HepG2 (cell line): ENCODE measurements around the gene YY1. TPM values are rescaled to one million over a fixed set of nuclear protein-coding genes. Genes with fewer than 3 reads are reported as not detected.

ENCODE experiments used
- ARHGAP35 ChIP-seq: sonication (generic); formaldehyde crosslinking; IDR thresholded peaks from 2 replicates; pipeline ENCODE4 v1.9.0; 2022; ENCODE audit warnings: mild to moderate bottlenecking, inconsistent platforms, moderate library complexity, missing genetic modification reagents, borderline replicate concordance
- FOXK2 ChIP-seq: fragments of 450-650 bp; IDR thresholded peaks from 2 replicates; pipeline ENCODE4 v1.6.1; 2016
- GFI1 ChIP-seq: sonication (generic); formaldehyde crosslinking; IDR thresholded peaks from 2 replicates; pipeline ENCODE4 v1.5.0; 2020; ENCODE audit warnings: missing genetic modification reagents, mild to moderate bottlenecking, borderline replicate concordance
- GTF2F1 ChIP-seq: fragments of 150-350 bp; IDR thresholded peaks from 2 replicates; pipeline ENCODE4 v1.6.1; 2014; ENCODE audit warnings: low read length
- HIVEP1 ChIP-seq: sonication (generic); formaldehyde crosslinking; IDR thresholded peaks from 2 replicates; pipeline ENCODE4 v1.4.0; 2020; ENCODE audit warnings: mild to moderate bottlenecking, missing genetic modification reagents
- HNRNPH1 ChIP-seq: fragments of 200-400 bp; formaldehyde crosslinking; optimal IDR thresholded peaks from 2 replicates; pipeline ENCODE3; 2017; ENCODE audit warnings: mild to moderate bottlenecking, low read depth, low read length
- HOXA9 ChIP-seq: sonication (generic); formaldehyde crosslinking; IDR thresholded peaks from 2 replicates; pipeline ENCODE4 v1.8.1; 2022; ENCODE audit warnings: missing genetic modification reagents, mild to moderate bottlenecking, moderate library complexity, borderline replicate concordance
- IRF2 ChIP-seq: IDR thresholded peaks from 2 replicates; pipeline ENCODE4 v1.6.1; 2018; ENCODE audit warnings: missing genetic modification reagents, missing compliant biosample characterization
- MBD4 ChIP-seq: IDR thresholded peaks from 2 replicates; pipeline ENCODE4 v1.6.1; 2012; ENCODE audit warnings: low read length, inconsistent platforms, borderline replicate concordance
- MIXL1 ChIP-seq: IDR thresholded peaks from 2 replicates; pipeline ENCODE4 v1.6.1; 2016
- NKX3-1 ChIP-seq: sonication (generic); formaldehyde crosslinking; IDR thresholded peaks from 2 replicates; pipeline ENCODE4 v1.5.0; 2020; ENCODE audit warnings: missing genetic modification reagents
- ONECUT2 ChIP-seq: sonication (generic); formaldehyde crosslinking; IDR thresholded peaks from 2 replicates; pipeline ENCODE4 v1.4.0; 2020; ENCODE audit warnings: missing genetic modification reagents
- SETDB1 ChIP-seq: sonication (generic); formaldehyde crosslinking; IDR thresholded peaks from 2 replicates; pipeline ENCODE4 v1.5.1; 2020; ENCODE audit warnings: missing genetic modification reagents, mild to moderate bottlenecking, borderline replicate concordance
- SIN3B ChIP-seq: fragments of 150-350 bp; IDR thresholded peaks from 2 replicates; pipeline ENCODE4 v1.6.1; 2014; ENCODE audit warnings: low read length
- SUZ12 ChIP-seq: fragments of 150-350 bp; IDR thresholded peaks from 2 replicates; pipeline ENCODE4 v1.6.1; 2014; ENCODE audit warnings: low read depth, low read length
- TBX2 ChIP-seq: sonication (generic); formaldehyde crosslinking; IDR thresholded peaks from 2 replicates; pipeline ENCODE4 v1.5.0; 2020; ENCODE audit warnings: missing genetic modification reagents, mild to moderate bottlenecking, borderline replicate concordance
- THAP11 ChIP-seq: IDR thresholded peaks from 2 replicates; pipeline ENCODE4 v1.6.1; 2016; ENCODE audit warnings: missing biosample characterization, missing genetic modification reagents
- ZC3H4 ChIP-seq: sonication (generic); formaldehyde crosslinking; IDR thresholded peaks from 2 replicates; pipeline ENCODE4 v1.4.0; 2020; ENCODE audit warnings: missing genetic modification reagents, borderline replicate concordance
- ZNF282 ChIP-seq: fragments of 450-650 bp; IDR thresholded peaks from 2 replicates; pipeline ENCODE4 v1.6.1; 2018; ENCODE audit not compliant: partially characterized antibody
- ZNF367 ChIP-seq: sonication (generic); formaldehyde crosslinking; IDR thresholded peaks from 2 replicates; pipeline ENCODE4 v1.4.0; 2020; ENCODE audit warnings: missing genetic modification reagents, borderline replicate concordance
- ZNF44 ChIP-seq: sonication (generic); formaldehyde crosslinking; IDR thresholded peaks from 2 replicates; pipeline ENCODE4 v1.5.1; 2020; ENCODE audit warnings: mild to moderate bottlenecking, missing genetic modification reagents
- ZNF503 ChIP-seq: sonication (generic); formaldehyde crosslinking; IDR thresholded peaks from 2 replicates; pipeline ENCODE4 v1.4.0; 2020; ENCODE audit warnings: missing genetic modification reagents
- ZNF556 ChIP-seq: sonication (generic); formaldehyde crosslinking; IDR thresholded peaks from 2 replicates; pipeline ENCODE4 v1.4.0; 2020; ENCODE audit warnings: mild to moderate bottlenecking, missing genetic modification reagents, borderline replicate concordance
- ZNF878 ChIP-seq: sonication (generic); formaldehyde crosslinking; IDR thresholded peaks from 2 replicates; pipeline ENCODE4 v1.8.1; 2023; ENCODE audit warnings: mild to moderate bottlenecking, missing genetic modification reagents, moderate library complexity
- polyA plus RNA-seq, 8 experiments: library from polyadenylated mRNA; depleted of rRNA in 3 of 8; stranded (reverse) in 7 of 8; unstranded in 1 of 8; fragments of >200 nt; fragmentation: Illumina TruSeq in 4 of 8; extraction: Trizol in 4 of 8; gene quantifications; 2 replicates each; pipeline versions ENCODE4 v1.2.1 to v1.2.3, GENCODE V29; 2011 to 2016; ENCODE audit warnings: low read depth in 4 of 8, missing spikeins in 1 of 8, mixed read lengths in 1 of 8; ENCODE audit not compliant: insufficient read depth in 1 of 8
- total RNA-seq, 5 experiments: library from RNA; depleted of rRNA; stranded (reverse); fragments of >200 nt; fragmentation: Illumina TruSeq; extraction: Trizol; gene quantifications; 2 replicates each; pipeline ENCODE4 v1.2.3, GENCODE V29; 2016; ENCODE audit warnings: low read depth in 1 of 5
- TF ChIP-seq, protein P1 (sequence below): sonication (generic); formaldehyde crosslinking; IDR thresholded peaks from 2 replicates; pipeline ENCODE4 v1.9.0; 2022; ENCODE audit warnings: low read depth, missing genetic modification reagents
- TF ChIP-seq, protein P2 (sequence below): sonication (generic); formaldehyde crosslinking; IDR thresholded peaks from 2 replicates; pipeline ENCODE4 v1.5.0; 2020; ENCODE audit warnings: missing genetic modification reagents
- TF ChIP-seq, protein P3 (sequence below): sonication (generic); formaldehyde crosslinking; IDR thresholded peaks from 2 replicates; pipeline ENCODE4 v1.4.0; 2020; ENCODE audit warnings: mild to moderate bottlenecking, low read depth, missing genetic modification reagents

YY1 gene
- total and polyA plus RNA-seq, 2 of the 13 experiments (the other 11 are each of a cell fraction or from before 2014, with no cell fraction given), result 29.4 to 68.1 TPM

DNA sequence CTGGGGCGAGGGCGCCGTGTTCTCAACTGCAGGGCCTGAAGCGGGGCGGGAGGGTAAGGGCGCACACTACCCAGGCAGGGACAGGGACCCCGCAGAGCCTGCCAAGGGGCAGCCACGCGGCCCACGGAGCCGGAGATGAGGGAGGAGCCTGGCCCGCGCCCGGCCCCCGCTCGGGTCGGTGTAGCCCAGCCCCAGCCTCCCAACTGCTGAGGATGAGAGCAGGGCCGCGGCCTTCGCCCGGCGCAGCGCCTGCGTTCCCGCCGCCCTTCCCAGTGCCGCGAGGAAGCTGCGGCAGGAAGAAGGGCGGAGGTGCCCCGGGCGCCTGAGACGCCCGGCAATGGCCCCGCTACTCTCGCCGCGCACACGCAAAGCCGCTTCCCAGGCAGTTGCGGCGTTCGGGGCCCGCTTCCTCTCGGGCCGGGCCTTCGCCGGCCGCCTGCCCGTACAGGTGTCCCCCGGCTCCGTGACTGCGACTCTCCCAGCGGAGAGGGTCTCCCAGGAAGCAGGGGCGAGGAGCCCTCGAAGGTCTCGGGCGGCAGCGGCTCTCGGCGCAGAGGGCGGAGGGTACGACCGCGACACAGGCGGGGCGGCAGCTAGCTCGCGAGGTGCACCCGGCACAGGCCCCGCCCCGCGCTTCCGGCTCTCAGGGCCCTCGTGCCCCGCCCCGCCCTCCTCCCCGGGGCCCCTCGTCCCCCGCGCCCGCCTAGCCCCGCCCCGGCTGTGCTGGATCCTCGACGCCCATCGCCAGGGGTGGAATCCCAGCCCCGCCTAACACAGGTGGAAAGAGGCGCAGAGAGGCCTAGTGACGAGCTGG lies 24.8 kb upstream of the YY1 start (continued):
- TF ChIP-seq SETDB1 (CRISPR knock-in tag) (no peak), ARHGAP35 (CRISPR knock-in tag) (peak; percentile 69; the same call in 1 of the 2 replicates), FOXK2 (no peak), MBD4 (no peak), ZC3H4 (CRISPR knock-in tag) (no peak), THAP11 (CRISPR knock-in tag) (peak; percentile 70), SUZ12 (no peak), HNRNPH1 (no peak), ZNF367 (CRISPR knock-in tag) (no peak; the same call in 1 of the 2 replicates), ZNF282 (no peak), NKX3-1 (CRISPR knock-in tag) (peak; percentile 87; the same call in 1 of the 2 replicates), SIN3B (no peak), IRF2 (peak; percentile 52), GTF2F1 (no peak), MIXL1 (CRISPR knock-in tag) (no peak), TBX2 (CRISPR knock-in tag) (peak; percentile 61; the same call in 1 of the 2 replicates), GFI1 (CRISPR knock-in tag) (no peak), ZNF44 (CRISPR knock-in tag) (no peak; the same call in 1 of the 2 replicates), HIVEP1 (CRISPR knock-in tag) (no peak), ZNF556 (peak; percentile 54; the same call in 1 of the 2 replicates), ZNF878 (CRISPR knock-in tag) (no peak), ONECUT2 (no peak), HOXA9 (CRISPR knock-in tag) (peak; percentile 82; the same call in 1 of the 2 replicates), ZNF503 (peak; percentile 75)
- TF ChIP-seq, protein P1, sequence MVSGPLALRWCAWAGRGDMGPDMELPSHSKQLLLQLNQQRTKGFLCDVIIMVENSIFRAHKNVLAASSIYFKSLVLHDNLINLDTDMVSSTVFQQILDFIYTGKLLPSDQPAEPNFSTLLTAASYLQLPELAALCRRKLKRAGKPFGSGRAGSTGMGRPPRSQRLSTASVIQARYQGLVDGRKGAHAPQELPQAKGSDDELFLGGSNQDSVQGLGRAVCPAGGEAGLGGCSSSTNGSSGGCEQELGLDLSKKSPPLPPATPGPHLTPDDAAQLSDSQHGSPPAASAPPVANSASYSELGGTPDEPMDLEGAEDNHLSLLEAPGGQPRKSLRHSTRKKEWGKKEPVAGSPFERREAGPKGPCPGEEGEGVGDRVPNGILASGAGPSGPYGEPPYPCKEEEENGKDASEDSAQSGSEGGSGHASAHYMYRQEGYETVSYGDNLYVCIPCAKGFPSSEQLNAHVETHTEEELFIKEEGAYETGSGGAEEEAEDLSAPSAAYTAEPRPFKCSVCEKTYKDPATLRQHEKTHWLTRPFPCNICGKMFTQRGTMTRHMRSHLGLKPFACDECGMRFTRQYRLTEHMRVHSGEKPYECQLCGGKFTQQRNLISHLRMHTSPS (CRISPR knock-in tag), result no peak; the same call in 1 of the 2 replicates
- TF ChIP-seq, protein P2, sequence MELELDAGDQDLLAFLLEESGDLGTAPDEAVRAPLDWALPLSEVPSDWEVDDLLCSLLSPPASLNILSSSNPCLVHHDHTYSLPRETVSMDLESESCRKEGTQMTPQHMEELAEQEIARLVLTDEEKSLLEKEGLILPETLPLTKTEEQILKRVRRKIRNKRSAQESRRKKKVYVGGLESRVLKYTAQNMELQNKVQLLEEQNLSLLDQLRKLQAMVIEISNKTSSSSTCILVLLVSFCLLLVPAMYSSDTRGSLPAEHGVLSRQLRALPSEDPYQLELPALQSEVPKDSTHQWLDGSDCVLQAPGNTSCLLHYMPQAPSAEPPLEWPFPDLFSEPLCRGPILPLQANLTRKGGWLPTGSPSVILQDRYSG, result peak; percentile 83; the same call in 1 of the 2 replicates
- TF ChIP-seq, protein P3, sequence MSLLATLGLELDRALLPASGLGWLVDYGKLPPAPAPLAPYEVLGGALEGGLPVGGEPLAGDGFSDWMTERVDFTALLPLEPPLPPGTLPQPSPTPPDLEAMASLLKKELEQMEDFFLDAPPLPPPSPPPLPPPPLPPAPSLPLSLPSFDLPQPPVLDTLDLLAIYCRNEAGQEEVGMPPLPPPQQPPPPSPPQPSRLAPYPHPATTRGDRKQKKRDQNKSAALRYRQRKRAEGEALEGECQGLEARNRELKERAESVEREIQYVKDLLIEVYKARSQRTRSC, result no peak
